Activated CD4-positive, alpha-beta T cell treated with anti-CD3 and anti-CD28 coated beads for 36 hours (primary cell): Measurements from ENCODE around the gene ZNF320. TPM values are rescaled to one million over a fixed set of nuclear protein-coding genes. Genes with fewer than 3 reads are reported as not detected.
"Not testable (repeated sequence)": the region's sequence is repeated elsewhere in the genome, so short reads cannot be mapped to it uniquely, and the experiment has no call there.

Experiments used
- ATAC-seq: fragments of 200-7000 bp; cut with Tn5 transposase; one replicate; pipeline ENCODE4 v1.10.0; 2021; ENCODE audit warnings: mild to moderate bottlenecking, moderate library complexity
- CTCF ChIA-PET: fragments of 350-600 bp; sonication (Branson Sonifier 250); formaldehyde crosslinking; loops from one replicate; lab custom pipeline; 2021; ENCODE audit warnings: antibody characterized with exemption; lab: Charles Lee
- POLR2A ChIA-PET: fragments of 350-600 bp; sonication (Branson Sonifier 250); formaldehyde crosslinking; loops from one replicate; lab custom pipeline; 2021; ENCODE audit warnings: antibody characterized with exemption, inconsistent platforms; lab: Charles Lee
- DNase-seq: peaks from one replicate; pipeline ENCODE4 v3.0.0-alpha.2; 2020
- H3K27ac Mint-ChIP-seq: one replicate; pipeline ENCODE4 v1.8.0; 2021; ENCODE audit warnings: mixed read lengths
- H3K27me3 Mint-ChIP-seq: one replicate; pipeline ENCODE4 v1.8.0; 2021; ENCODE audit warnings: mixed read lengths
- H3K36me3 Mint-ChIP-seq: one replicate; pipeline ENCODE4 v1.8.0; 2021; ENCODE audit warnings: low read depth, mixed read lengths
- H3K4me1 Mint-ChIP-seq: one replicate; pipeline ENCODE4 v1.8.0; 2021; ENCODE audit warnings: mixed read lengths
- H3K4me3 Mint-ChIP-seq: one replicate; pipeline ENCODE4 v1.8.0; 2021; ENCODE audit warnings: mild to moderate bottlenecking, moderate library complexity, mixed read lengths
- H3K9me3 Mint-ChIP-seq: one replicate; pipeline ENCODE4 v1.8.0; 2021; ENCODE audit warnings: low read depth, mixed read lengths
- intact Hi-C, 2 experiments: fragments of 100-400 bp; cut with DNase I in 1 of 2; cut with micrococcal nuclease in 1 of 2; formaldehyde crosslinking; loops; one replicate each; pipeline versions ENCODE4 v1.14.2 to v1.15.1; 2022 to 2024; cut with DNase I, micrococcal nuclease
- total RNA-seq, 2 experiments: library from RNA; stranded (reverse); gene quantifications; one replicate each; pipeline ENCODE4 v1.2.3, GENCODE V29; 2021

ZNF320 gene
- total RNA-seq, 2 experiments from 2014 or later: 10.8 to 12.2 TPM

DNA sequence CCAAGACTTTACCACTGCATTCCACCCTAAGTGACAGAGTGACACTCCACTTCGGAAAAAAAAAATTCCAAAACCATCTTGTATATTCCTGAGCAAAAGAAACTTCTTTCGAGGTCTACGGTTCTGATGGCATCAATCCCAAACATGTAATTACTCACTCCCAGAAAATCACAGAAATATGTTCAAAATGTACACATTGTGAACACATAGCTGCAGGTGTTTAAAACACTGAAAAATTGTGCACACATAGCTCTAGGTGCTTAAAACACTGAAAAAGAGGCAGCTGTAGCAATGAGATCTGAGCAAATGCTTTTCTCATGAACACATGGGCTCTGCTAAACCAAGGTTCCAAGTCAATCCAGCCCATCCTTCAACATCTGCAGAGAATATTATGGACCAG lies 26.0 kb downstream of the ZNF320 start:
- CTCF ChIA-PET: no interaction called here
- ATAC-seq (no peak), DNase-seq (no peak)
- Mint-ChIP-seq H3K9me3 (peaks cover 12% of the 10 kb centered on the region), H3K27ac (no peak overlapping the region), H3K4me3 (no peak overlapping the region), H3K27me3 (no peaks in the 10 kb centered on the region), H3K36me3 (peaks cover 16% of the 10 kb centered on the region), H3K4me1 (no peaks in the 10 kb centered on the region)
- intact Hi-C loops: no loop called here
- POLR2A ChIA-PET: no interaction called here

DNA sequence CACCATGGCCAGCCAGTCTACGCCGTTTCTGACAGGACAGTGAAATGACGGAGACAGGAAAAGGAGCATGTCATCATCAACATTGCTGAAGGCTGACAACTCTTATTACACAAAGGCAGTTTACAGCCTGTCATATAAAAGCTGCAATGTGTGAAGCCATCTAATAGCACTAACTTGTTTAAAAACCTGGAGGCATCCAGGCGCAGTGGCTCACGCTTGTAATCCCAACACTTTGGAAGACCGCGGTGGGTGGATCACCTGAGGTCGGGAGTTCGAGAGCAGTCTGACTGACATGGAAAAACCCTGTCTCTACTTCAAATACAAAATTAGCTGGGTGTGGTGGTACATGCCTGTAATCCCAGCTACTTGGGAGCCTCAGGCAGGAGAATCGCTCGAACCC lies 29.4 kb downstream of the ZNF320 start:
- POLR2A ChIA-PET, ATAC-seq, H3K4me1 Mint-ChIP-seq, intact Hi-C loops, DNase-seq, H3K27ac Mint-ChIP-seq, H3K9me3 Mint-ChIP-seq, H3K27me3 Mint-ChIP-seq, CTCF ChIA-PET, H3K4me3 Mint-ChIP-seq: not testable (repeated sequence)
- H3K36me3 Mint-ChIP-seq: peaks cover 14% of the 10 kb centered on the region

DNA sequence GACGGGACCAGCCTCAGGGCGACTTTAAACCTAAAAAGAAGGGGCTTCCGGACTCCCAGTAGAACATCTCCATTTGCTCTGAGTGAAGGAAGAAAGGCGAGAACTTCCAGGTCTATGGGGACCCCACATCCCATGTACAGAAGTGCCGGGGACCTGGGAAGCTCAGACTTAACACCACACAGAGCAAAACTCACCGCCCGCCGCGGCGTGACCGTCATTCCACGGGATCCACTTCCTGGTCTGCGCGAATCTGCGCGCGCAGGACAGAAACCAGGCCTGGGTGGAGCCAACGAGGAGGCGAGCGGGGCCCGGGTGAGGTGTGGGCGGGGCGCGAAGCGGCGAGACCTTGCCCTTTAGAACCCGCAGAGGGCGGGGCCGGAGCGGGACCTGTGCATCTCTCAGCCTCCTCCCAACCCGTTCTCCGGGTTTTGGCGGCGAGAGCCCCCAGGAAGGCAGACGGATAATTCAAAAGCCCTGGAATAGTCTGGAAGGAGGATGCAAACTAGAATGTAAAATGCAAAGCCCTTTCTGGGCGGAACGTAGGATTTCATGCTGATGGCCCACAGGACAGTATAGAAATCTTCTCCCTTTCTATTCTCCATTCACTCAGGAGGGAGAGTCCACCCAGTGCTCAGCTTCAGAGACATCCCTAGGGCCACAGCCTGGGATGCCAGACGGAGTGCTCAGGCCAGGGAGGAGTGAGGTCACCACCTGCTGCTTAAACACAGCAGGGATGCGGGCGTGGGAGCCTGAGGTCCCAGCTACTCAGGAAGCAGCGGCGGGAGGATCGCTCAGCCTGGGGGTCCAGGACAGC lies 39.9 kb downstream of the ZNF320 start, which contains the start of gene ZNF468:
ZNF468 (minus strand) TSS at position 242 of the 814 bp plus-strand sequence. CDS start 3,347 bp downstream, outside the sequence.
- ATAC-seq (peak; percentile 99), DNase-seq (peak; percentile 81)
- Mint-ChIP-seq H3K4me1 (peaks cover 23% of the 10 kb centered on the region), H3K36me3 (peaks cover 31% of the 10 kb centered on the region), H3K4me3 (peak within 1 kb of the TSS; percentile 88), H3K27ac (peak within 1 kb of the TSS; percentile 83)
- H3K27me3 Mint-ChIP-seq, CTCF ChIA-PET, H3K9me3 Mint-ChIP-seq: not testable (repeated sequence)
- intact Hi-C loops: loop anchor here (1.0 to 5.0 kb wide), 9 partner anchors 40 to 301 kb away; partner anchors contain the start of genes ZNF816 (in 2 of the 2), ZNF160 (in 1 of the 2), ZNF320 (in 1 of the 2) and ZNF347 (in 1 of the 2)
- POLR2A ChIA-PET: interaction anchor here (0.7 to 0.8 kb wide), 2 partner anchors 40 to 55 kb away, joined by 3 to 4 read pairs; no protein-coding TSS in a partner anchor

DNA sequence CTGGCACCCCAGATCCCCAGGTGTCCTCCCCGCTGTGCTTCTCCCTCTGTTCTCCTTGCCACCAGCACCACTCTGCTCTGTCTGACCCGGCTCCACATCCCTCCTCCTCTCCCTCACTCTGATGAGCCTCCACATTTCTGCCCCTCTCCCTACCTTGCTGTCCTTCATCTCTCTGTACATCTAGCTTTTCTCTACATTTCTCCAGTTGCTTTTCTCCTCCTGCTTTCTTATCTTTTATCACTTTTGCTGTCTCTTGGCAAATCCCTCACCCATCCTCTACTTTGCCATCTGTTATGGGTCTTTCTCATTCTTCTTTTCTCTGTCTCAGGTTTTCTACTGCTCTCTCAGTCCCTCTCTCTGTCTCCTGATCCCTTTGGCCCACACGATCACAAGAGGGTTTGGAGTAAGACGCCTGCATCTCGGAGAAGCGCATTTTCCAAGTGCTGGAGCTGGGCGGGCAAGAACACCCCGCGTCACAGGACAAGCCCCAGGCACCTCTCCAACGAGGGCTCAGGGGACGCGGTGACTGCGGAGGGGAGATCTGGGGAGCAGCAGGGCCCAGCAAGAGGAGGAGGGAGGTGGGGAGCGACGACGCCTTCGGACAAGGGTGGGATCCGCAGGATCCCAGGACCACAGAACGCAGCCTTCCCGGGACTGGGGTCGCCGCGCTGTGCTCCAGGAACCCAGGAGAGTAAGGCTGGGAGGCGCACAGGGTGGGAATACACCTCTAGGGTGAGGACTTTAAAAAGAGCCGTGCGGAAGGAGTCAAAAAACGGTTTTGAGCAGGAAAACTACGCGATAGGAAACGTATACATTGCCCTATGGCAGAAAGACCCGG lies 40.7 kb downstream of the ZNF320 start:
- intact Hi-C loops: loop anchor here (1.0 to 5.0 kb wide), 9 partner anchors 41 to 302 kb away; partner anchors contain the start of genes ZNF816 (in 2 of the 2), ZNF160 (in 1 of the 2), ZNF320 (in 1 of the 2) and ZNF347 (in 1 of the 2)
- H3K9me3 Mint-ChIP-seq, CTCF ChIA-PET, H3K27me3 Mint-ChIP-seq, POLR2A ChIA-PET: not testable (repeated sequence)
- DNase-seq (peak; percentile 37), ATAC-seq (peak; percentile 17)
- Mint-ChIP-seq H3K4me1 (peaks cover 23% of the 10 kb centered on the region), H3K36me3 (peaks cover 36% of the 10 kb centered on the region), H3K27ac (peak overlapping the region; percentile 83), H3K4me3 (peak overlapping the region; percentile 88)

Other genes with a start within 250 kb of the ZNF320 start
- gene ZNF611, start 162.6 kb downstream of the ZNF320 start, total RNA-seq: 10 to 100 TPM; 20.6 to 22.9 TPM
- gene ZNF600, start 110.8 kb downstream of the ZNF320 start, total RNA-seq: 10 to 100 TPM; 10.6 to 14.3 TPM
- 10 to 100 TPM; 17.3 to 18.9 TPM for gene ZNF28, start 76.0 kb downstream of the ZNF320 start, total RNA-seq
- gene ZNF468, start 40.0 kb downstream of the ZNF320 start, total RNA-seq: 10 to 100 TPM; 11.5 to 12.9 TPM
- 1 to 10 TPM; 5.1 to 5.5 TPM for gene ZNF888, start 25.8 kb upstream of the ZNF320 start, total RNA-seq
- 10 to 100 TPM; 10.7 to 11.4 TPM for gene ZNF816, start 65.2 kb upstream of the ZNF320 start, total RNA-seq
- under 1 TPM in 1 of 2 experiments, not detected in 1; 0.11 TPM for gene ERVV-1, start 116.3 kb upstream of the ZNF320 start, total RNA-seq
- gene ERVV-2, start 147.1 kb upstream of the ZNF320 start, total RNA-seq: not detected
- gene ZNF160, start 205.8 kb upstream of the ZNF320 start, total RNA-seq: 10 to 100 TPM; 42.2 to 53.0 TPM
- 1 to 10 TPM; 3.2 to 3.3 TPM for gene ZNF415, start 235.3 kb upstream of the ZNF320 start, total RNA-seq